AML-193 (cell line): ENCODE data around the gene FRAS1.
"Not testable (repeated sequence)": the region's sequence is repeated elsewhere in the genome, so short reads cannot be mapped to it uniquely, and the experiment has no call there.

Experiments used
- DNase-seq, 2 experiments: peaks; one replicate each; lab custom pipeline; 2025; lab: John Stamatoyannopoulos, UW

FRAS1 gene

GRCh38 chr4:78057600-78058550 lies 752 bp downstream of the FRAS1 start:
- no peak for DNase-seq

GRCh38 chr4:78058591-78059523 lies 1.7 kb downstream of the FRAS1 start:
- DNase-seq: no peak

GRCh38 chr4:78059524-78059889 lies 2.4 kb downstream of the FRAS1 start:
- no peak for DNase-seq

GRCh38 chr4:78059938-78060337 lies 2.8 kb downstream of the FRAS1 start:
- no peak for DNase-seq

GRCh38 chr4:78061939-78062570 lies 4.9 kb downstream of the FRAS1 start:
- no peak for DNase-seq

- no peak for DNase-seq
Observed at GRCh38 chr4:78065508-78066192, 8.5 kb downstream of the FRAS1 start.

GRCh38 chr4:78068481-78068880 lies 11.4 kb downstream of the FRAS1 start:
- no peak for DNase-seq

GRCh38 chr4:78069319-78069718 lies 12.2 kb downstream of the FRAS1 start:
- no peak for DNase-seq

GRCh38 chr4:78069859-78070258 lies 12.7 kb downstream of the FRAS1 start:
- DNase-seq: no peak

- DNase-seq: no peak
Observed at GRCh38 chr4:78070731-78071282, 13.7 kb downstream of the FRAS1 start.

GRCh38 chr4:78074759-78075158 lies 17.6 kb downstream of the FRAS1 start:
- DNase-seq: no peak

- DNase-seq: no peak
Observed at GRCh38 chr4:78075986-78076385, 18.9 kb downstream of the FRAS1 start.

GRCh38 chr4:78078101-78078500 lies 21.0 kb downstream of the FRAS1 start:
- DNase-seq: no peak

GRCh38 chr4:78079726-78080430 lies 22.8 kb downstream of the FRAS1 start:
- no peak for DNase-seq

- no peak for DNase-seq
Observed at GRCh38 chr4:78081541-78081940, 24.4 kb downstream of the FRAS1 start.

GRCh38 chr4:78083035-78083434 lies 25.9 kb downstream of the FRAS1 start:
- no peak for DNase-seq

GRCh38 chr4:78091534-78091933 lies 34.4 kb downstream of the FRAS1 start:
- DNase-seq: no peak

GRCh38 chr4:78092350-78092749 lies 35.2 kb downstream of the FRAS1 start:
- DNase-seq: not testable (repeated sequence)

- no peak for DNase-seq
Observed at GRCh38 chr4:78092850-78093249, 35.7 kb downstream of the FRAS1 start.

- no peak for DNase-seq
Observed at GRCh38 chr4:78095081-78095480, 38.0 kb downstream of the FRAS1 start.

GRCh38 chr4:78099058-78099457 lies 41.9 kb downstream of the FRAS1 start:
- DNase-seq: no peak
